A172 (cell line): ENCODE results near the gene EXD1. TPM values are rescaled to one million over a fixed set of nuclear protein-coding genes. Genes with fewer than 3 reads are reported as not detected.
"Not testable (repeated sequence)": the region's sequence is repeated elsewhere in the genome, so short reads cannot be mapped to it uniquely, and the experiment has no call there.

ENCODE experiments used
- DNase-seq: peaks from one replicate; pipeline ENCODE4 v3.0.0-alpha.2; 2015; ENCODE audit warnings: low spot score
- total RNA-seq: library from RNA; depleted of rRNA; stranded (reverse); fragments of >200 nt; shearing (Covaris generic); gene quantifications from 2 replicates; pipeline ENCODE4 v1.2.3, GENCODE V29; 2014; rRNA removed

Gene EXD1
- not detected in 2 replicates for total RNA-seq

- DNase-seq, result peak; percentile 95
Measured at GRCh38 chr15:41230650-41231421, at the start of gene EXD1, which contains the start of gene CHP1. EXD1 (minus strand) TSS chr15:41230757; CDS start chr15:41226575, 4,182 bp downstream. CHP1 (plus strand) TSS chr15:41231268; CDS start chr15:41231383, 115 bp downstream.

- no peak for DNase-seq
Measured at GRCh38 chr15:41279535-41280283, 49.2 kb upstream of the EXD1 start.

DNA sequence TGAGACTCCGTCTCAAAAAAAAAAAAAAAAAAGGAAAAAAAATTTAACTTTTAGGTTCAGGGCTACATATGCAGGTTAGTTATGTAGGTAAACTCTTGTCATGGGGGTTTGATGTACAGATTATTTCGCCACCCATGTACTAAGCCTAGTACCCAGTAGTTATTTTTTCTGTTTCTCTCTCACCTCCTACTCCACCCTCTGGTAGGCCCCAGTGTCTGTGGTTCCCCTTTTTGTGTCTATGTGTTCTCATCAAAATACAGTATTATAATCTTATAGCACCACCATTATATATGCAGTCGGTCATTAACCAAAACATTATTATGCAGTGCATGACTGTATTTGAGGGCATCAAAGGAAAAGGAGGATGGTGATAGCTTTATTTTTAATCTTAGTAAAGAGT lies 47.8 kb upstream of the EXD1 start:
- no peak for DNase-seq

GRCh38 chr15:41276831-41277230 lies 46.3 kb upstream of the EXD1 start:
- no peak for DNase-seq

DNA sequence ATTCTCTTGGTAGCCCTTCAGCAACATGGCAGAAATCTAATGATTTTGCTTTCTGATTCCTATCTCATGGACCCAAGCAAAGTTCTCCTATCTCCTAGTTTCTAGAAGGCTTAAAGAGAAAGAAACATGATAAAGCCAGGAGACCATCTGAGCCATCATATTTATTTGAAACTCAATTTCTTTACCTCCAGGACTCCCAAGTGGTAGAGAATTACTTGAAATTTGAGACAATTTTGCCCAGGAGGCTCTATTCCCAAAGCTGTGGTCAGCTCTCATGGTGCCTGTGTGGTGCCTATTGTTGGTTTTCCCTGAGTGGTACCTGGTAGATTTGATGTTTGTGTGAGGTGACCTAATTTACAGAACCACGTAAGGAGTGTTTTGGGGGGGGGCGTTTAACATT lies 39.3 kb upstream of the EXD1 start:
- no peak for DNase-seq

- no peak for DNase-seq
Measured at GRCh38 chr15:41263891-41264351, 33.4 kb upstream of the EXD1 start.

DNA sequence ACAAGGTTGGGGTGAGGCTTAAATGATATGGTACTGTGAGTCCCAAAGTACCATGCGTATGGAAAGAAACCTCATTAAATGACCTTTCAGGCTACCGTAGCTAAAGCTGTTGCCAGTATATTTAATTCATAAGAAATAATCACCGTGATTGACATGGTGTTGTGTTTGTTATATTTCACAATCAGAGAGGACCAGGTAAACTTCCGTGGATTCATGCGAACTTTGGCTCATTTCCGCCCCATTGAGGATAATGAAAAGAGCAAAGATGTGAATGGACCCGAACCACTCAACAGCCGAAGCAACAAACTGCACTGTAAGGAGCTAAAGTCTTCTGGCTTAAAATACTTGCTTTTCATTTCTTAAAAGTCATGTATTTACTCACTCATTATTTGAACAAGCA lies 32.0 kb upstream of the EXD1 start:
- DNase-seq, result no peak

- DNase-seq, result not testable (repeated sequence)
Measured at GRCh38 chr15:41260924-41261323, 30.4 kb upstream of the EXD1 start.

DNA sequence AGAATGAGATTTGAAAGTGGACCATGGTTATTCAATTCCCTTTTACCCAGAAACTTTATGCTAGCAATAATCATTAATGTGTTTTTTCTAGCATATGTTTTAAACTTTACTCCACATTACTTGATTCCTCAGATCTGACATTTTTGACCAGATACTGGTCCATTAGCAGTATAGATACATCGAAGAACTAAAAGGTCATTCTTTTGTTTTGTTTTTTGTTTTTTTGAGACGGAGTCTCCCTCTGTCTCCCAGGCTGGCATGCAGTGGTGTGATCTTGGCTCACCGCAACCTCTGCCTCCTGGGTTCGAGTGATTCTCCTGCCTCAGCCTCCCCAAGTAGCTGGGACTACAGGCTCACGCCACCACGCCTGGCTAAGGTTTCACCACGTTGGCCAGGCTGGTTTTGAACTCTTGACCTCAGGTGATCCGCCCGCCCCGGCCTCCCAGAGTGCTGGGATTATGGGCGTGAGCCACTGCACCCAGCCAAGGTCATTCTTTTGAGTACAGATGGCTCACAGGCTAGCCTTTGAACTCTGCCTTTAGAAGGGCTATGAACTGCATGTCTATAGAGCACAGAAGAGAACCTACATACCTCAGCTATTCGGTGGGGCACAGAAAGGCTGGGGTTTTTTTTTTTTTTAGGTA lies 29.1 kb upstream of the EXD1 start:
- no peak for DNase-seq

DNA sequence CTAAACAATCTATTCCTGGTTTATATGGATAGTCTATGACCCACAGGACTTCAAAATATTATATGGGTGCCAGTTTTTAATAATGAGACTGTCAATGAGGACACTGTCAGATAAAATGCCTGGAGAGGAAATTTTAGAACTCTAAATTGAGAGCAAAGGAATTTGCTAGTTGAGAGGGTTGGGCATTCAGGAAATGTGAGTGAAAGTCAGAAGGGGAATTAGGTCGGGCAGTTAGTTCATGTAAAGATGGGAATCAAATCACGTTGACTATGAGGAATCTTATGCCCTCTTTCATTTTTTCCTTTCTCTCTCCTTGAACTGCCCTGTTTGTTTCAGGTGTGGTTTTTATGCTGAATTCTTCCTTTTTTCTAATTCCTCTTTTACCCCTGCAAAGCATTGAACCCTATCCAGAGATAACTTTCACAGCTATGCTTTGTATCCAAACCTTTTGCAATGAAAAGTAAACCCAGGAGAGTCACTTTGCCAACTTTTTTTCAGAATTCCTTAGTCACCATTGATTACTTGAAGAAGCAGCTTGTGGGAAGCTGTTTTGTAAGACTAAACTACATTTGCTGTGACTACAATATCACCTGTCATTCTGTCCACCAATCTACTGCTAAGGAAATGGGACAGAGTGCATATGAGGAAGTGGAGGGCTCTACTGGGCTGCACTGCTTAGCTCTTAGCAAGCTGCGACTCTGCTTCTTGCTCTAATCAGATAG lies 28.4 kb upstream of the EXD1 start:
- no peak for DNase-seq

- DNase-seq, result no peak
Measured at GRCh38 chr15:41256577-41257038, 26.1 kb upstream of the EXD1 start.

GRCh38 chr15:41256103-41256502 lies 25.5 kb upstream of the EXD1 start:
- no peak for DNase-seq

- no peak for DNase-seq
Measured at GRCh38 chr15:41254560-41254959, 24.0 kb upstream of the EXD1 start.

DNA sequence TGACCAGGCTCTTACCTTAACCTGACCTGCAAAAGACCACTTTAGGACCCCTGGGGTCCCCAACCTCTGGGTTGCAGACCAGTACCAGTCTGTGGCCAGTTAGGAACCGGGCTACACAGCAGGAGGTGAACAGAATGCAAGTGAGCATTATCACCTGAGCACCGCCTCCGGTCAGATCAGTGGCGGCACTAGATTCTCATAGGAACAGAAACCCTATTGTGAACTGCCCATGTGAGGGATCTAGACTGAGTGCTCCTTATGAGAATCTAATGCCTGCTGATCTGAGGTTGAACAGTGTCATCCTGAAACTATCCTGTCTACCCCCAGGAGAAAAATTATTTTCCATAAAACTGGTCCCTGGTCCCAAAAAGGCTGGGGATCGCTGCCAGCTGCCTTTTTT lies 20.9 kb upstream of the EXD1 start:
- no peak for DNase-seq

- DNase-seq, result not testable (repeated sequence)
Measured at GRCh38 chr15:41250745-41251144, 20.2 kb upstream of the EXD1 start.

- DNase-seq, result no peak
Measured at GRCh38 chr15:41241221-41241964, 10.8 kb upstream of the EXD1 start.

DNA sequence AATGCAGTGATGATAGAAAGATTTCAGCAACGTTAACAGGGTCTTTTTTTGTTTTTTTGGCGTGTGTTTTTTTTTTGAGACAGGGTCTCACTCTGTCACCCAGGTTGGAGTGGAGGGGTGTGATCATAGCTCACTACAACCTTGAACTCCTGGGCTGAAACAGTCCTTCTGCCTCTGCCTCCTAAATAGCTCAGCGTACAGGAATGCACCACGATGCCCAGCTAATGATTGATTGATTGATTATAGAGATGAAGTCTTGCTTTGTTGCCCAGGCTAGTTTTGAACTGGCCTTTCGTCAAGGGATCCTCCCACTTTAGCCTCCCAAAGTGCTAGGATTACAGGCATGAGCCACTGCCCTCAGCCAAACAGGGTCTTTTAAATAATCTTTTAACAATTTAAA lies 7.5 kb upstream of the EXD1 start:
- no peak for DNase-seq

DNA sequence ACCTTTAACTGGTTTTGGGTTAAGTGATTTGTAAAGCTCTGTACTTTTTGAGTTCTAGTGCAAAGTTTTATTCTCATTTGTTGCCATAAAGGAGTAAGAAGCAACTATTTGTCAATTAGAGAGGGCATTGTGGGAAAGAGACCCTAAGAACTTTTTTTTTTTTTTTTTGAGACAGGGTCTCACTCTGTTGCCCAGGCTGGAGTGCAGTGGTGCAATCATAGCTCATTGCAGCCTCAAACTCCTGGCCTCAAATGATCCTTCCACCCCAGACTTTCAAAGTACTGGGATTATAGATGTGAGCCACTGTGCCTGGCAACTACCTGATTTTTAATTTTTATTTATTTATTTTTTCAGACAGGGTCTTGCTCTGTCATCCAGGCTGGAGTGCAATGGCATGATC lies 5.4 kb upstream of the EXD1 start:
- DNase-seq, result no peak

- DNase-seq, result not testable (repeated sequence)
Measured at GRCh38 chr15:41235228-41235627, 4.7 kb upstream of the EXD1 start.

GRCh38 chr15:41233367-41233771 lies 2.8 kb upstream of the EXD1 start:
- DNase-seq, result peak; percentile 48
